ENCODE results near the gene BBS9.
"Not testable (repeated sequence)": the region's sequence is repeated elsewhere in the genome, so short reads cannot be mapped to it uniquely, and the experiment has no call there.

BBS9 gene

DNA sequence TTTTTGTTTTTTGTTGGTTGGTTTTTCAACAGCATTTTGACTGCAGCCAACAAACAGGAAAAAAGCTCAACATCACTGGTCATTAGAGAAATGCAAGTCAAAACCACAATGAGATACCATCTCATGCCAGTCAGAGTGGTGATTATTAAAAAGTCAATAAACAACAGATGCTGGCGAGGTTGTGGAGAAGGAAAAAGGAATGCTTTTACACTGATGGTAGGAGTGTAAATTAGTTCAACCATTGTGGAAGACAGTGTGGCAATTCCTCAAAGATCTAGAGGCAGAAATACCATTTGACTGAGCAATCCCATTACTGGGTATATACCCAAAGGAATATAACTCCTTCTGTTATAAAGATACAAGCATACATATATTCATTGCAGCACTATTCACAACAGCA, 355.1 kb downstream of the BBS9 start:
- H3K9me3 Mint-ChIP-seq: peaks cover 12% of the 10 kb centered on the region
- not testable (repeated sequence) for H3K36me3 Mint-ChIP-seq (ENCODE audit: insufficient read depth); H3K4me3 Mint-ChIP-seq; ATAC-seq (replicated peaks; ENCODE audit: extremely low read depth, poor library complexity, severe bottlenecking); DNase-seq (ENCODE audit: low spot score in 2 of 2); H3K27ac Mint-ChIP-seq (ENCODE audit: low read depth); H3K4me1 Mint-ChIP-seq; H3K27me3 Mint-ChIP-seq

DNA sequence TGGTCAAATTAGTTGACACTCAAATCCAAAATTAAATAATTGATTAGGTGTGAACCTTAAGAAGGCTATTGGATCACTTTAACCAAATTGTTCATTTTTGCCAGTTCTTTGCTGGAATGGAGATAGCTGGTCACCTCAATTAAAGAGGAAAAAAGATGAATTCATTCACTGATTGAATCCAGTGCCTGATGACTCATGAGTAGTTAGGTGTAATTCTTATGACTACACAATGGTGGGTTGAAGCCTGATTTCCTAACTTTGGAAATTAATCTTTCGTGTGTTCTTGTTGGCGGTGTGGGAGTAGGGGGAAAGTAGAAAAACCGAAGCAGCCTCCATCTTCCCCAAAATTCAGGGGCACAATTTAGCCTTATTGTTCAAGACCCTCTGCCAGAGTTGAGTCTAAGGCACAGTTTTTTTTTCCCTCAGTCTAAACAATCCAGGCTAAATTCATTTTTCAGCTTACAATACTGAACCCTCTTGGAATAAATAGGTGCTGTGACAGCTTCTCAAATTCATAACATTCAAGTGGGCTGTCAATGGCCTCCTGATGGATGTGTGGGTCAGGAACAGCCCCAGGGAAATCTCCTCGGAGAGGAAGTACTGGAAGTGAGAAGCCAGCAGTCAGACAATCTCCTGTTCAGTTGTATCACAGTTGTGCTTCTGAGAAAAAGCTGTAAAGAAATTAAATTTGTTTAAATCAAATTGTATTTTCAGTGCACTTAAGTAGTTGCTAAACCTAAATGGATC, 356.6 kb downstream of the BBS9 start:
- DNase-seq (ENCODE audit: low spot score in 2 of 2): no peak
- Mint-ChIP-seq H3K27ac (ENCODE audit: low read depth) (no peak overlapping the region), H3K4me3 (no peak overlapping the region)

DNA sequence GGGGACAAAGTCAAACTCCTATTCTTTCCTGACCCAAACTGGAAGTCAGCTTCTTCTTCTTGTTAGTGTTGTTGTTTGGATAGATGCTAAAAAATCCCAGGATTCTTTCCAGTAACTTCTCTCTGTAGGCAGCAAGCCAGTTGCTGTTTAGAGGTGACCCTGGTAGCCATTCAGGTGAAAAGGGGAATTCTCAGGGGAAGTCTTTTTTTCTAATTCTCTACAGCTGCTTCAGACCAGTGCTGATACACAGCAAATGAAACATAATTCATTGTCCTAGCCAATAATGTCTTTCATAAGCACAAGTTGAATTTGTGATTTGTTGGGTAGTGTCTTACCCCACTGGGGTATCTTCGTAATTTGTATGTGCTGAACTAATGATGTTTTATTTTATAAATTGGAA, 357.3 kb downstream of the BBS9 start:
- no peak for ATAC-seq (replicated peaks; ENCODE audit: extremely low read depth, poor library complexity, severe bottlenecking)
- Mint-ChIP-seq H3K9me3 (peaks cover 4% of the 10 kb centered on the region), H3K27ac (ENCODE audit: low read depth) (no peak overlapping the region)

More for the DNA sequence above, 356.6 kb downstream of the BBS9 start:
- H3K4me1 Mint-ChIP-seq: no peaks in the 10 kb centered on the region
- no peaks in the 10 kb centered on the region for H3K27me3 Mint-ChIP-seq
- no peaks in the 10 kb centered on the region for H3K36me3 Mint-ChIP-seq (ENCODE audit: insufficient read depth)
- no peak for ATAC-seq (replicated peaks; ENCODE audit: extremely low read depth, poor library complexity, severe bottlenecking)
- peaks cover 4% of the 10 kb centered on the region for H3K9me3 Mint-ChIP-seq

DNA sequence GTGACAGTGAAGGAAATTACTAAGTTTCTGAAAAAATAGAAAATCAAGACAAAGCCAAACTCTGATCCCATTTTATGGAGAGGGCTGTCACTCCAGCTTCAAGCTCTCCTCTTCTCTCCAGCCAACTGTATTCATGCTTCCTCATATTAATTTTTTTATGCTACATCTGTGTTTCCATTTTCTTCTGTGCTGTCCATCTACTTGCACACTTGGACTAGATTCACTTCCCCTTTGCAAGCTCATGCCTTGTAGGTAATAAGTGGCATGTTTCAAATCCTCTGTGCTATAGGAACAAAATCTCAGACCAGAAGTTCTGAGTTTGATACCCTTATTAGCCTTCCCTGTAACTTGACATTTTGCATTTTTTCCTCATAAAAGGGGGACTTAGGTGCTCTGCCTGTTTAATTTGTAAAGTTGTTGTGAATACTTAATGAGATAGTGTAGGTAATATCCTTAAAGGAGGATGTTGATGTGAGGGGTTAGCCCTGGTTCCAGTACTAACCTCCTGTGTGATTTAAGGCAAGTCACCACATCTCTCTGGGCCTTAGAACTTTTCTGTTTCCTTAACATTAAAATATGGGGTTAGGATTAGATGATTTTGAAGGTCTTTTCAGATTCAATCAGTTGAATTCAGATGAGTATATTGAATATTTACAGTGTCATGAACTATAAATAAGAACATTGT, 358.8 kb downstream of the BBS9 start:
- ATAC-seq (replicated peaks; ENCODE audit: extremely low read depth, poor library complexity, severe bottlenecking) (no peak), DNase-seq (ENCODE audit: low spot score in 2 of 2) (no peak)
- H3K9me3 Mint-ChIP-seq: peaks cover 4% of the 10 kb centered on the region
- H3K4me3 Mint-ChIP-seq: no peak overlapping the region
- H3K27me3 Mint-ChIP-seq: no peaks in the 10 kb centered on the region
- no peaks in the 10 kb centered on the region for H3K4me1 Mint-ChIP-seq
- no peaks in the 10 kb centered on the region for H3K36me3 Mint-ChIP-seq (ENCODE audit: insufficient read depth)
- no peak overlapping the region for H3K27ac Mint-ChIP-seq (ENCODE audit: low read depth)

More for the DNA sequence above, 357.3 kb downstream of the BBS9 start:
- Mint-ChIP-seq H3K27me3 (no peaks in the 10 kb centered on the region), H3K4me1 (no peaks in the 10 kb centered on the region), H3K4me3 (no peak overlapping the region), H3K36me3 (ENCODE audit: insufficient read depth) (no peaks in the 10 kb centered on the region)
- DNase-seq (ENCODE audit: low spot score in 2 of 2): no peak

DNA sequence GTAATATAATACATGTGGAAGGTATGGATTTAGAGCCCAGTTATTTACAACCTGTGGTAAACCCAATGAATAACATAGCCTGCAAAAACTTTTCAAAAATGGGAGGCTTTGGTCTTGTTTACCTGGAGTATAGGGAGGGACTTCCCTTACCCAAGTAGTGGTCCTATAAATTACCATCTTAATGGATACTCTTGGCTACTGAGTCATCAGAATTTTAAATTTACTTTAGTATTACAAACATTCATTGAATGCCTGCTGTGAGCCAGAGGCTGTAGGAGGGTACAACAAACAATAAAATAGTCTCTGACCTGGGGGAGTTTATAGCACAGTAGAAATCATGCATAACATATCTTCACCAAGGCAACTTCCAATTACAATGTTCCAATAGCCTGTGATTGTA, 365.1 kb downstream of the BBS9 start:
- no peaks in the 10 kb centered on the region for H3K4me1 Mint-ChIP-seq
- ATAC-seq (replicated peaks; ENCODE audit: extremely low read depth, poor library complexity, severe bottlenecking) (no peak), DNase-seq (ENCODE audit: low spot score in 2 of 2) (no peak)
- no peaks in the 10 kb centered on the region for H3K9me3 Mint-ChIP-seq
- no peak overlapping the region for H3K4me3 Mint-ChIP-seq
- H3K27me3 Mint-ChIP-seq: no peaks in the 10 kb centered on the region
- H3K36me3 Mint-ChIP-seq (ENCODE audit: insufficient read depth): peaks cover 2% of the 10 kb centered on the region
- H3K27ac Mint-ChIP-seq (ENCODE audit: low read depth): no peak overlapping the region

DNA sequence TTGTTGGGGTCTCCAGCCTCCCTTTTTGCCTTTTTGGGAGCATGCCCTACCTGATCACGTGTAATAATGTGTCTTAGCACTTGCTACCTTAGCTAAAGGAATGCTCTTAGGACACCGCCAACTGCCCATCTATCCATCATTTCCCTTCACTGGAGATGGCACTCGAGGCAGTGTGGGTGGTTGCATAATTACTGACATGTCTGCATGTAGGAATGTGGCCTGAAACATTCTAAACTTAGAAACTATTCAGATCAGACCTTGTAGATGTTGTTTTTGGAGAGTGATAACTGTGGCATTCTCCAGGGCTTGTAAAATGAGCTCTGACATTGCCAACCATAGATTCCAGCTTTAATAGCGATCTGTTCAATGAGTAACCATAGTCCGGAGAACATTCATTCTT, 365.8 kb downstream of the BBS9 start:
- Mint-ChIP-seq H3K27me3 (no peaks in the 10 kb centered on the region), H3K36me3 (ENCODE audit: insufficient read depth) (peaks cover 2% of the 10 kb centered on the region), H3K9me3 (no peaks in the 10 kb centered on the region), H3K4me3 (no peak overlapping the region), H3K27ac (ENCODE audit: low read depth) (no peak overlapping the region), H3K4me1 (no peaks in the 10 kb centered on the region)
- DNase-seq (ENCODE audit: low spot score in 2 of 2) (no peak), ATAC-seq (replicated peaks; ENCODE audit: extremely low read depth, poor library complexity, severe bottlenecking) (no peak)

DNA sequence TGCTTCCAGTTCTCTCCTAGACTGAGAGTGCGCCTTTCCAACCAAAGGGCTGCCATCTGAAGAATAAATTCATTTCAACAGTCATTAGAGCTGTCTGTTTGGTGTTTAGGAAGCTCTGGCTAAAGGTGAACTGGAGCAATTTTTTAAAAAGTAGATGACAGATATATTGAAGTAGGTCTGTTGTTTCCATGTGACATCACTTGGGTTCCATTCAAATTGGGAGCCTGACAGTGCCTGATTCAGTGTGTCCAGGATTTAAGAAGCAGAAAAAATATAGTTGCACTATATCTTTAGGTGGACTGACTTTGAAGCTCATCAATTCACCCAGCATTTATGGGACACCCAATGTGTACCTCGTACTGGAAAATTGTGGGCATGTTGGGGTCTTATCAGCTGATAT, 367.7 kb downstream of the BBS9 start:
- no peak overlapping the region for H3K4me3 Mint-ChIP-seq
- H3K27ac Mint-ChIP-seq (ENCODE audit: low read depth): no peak overlapping the region
- DNase-seq (ENCODE audit: low spot score in 2 of 2) (no peak), ATAC-seq (replicated peaks; ENCODE audit: extremely low read depth, poor library complexity, severe bottlenecking) (no peak)
- no peaks in the 10 kb centered on the region for H3K4me1 Mint-ChIP-seq
- H3K9me3 Mint-ChIP-seq: no peaks in the 10 kb centered on the region
- H3K27me3 Mint-ChIP-seq: no peaks in the 10 kb centered on the region
- H3K36me3 Mint-ChIP-seq (ENCODE audit: insufficient read depth): peaks cover 2% of the 10 kb centered on the region

DNA sequence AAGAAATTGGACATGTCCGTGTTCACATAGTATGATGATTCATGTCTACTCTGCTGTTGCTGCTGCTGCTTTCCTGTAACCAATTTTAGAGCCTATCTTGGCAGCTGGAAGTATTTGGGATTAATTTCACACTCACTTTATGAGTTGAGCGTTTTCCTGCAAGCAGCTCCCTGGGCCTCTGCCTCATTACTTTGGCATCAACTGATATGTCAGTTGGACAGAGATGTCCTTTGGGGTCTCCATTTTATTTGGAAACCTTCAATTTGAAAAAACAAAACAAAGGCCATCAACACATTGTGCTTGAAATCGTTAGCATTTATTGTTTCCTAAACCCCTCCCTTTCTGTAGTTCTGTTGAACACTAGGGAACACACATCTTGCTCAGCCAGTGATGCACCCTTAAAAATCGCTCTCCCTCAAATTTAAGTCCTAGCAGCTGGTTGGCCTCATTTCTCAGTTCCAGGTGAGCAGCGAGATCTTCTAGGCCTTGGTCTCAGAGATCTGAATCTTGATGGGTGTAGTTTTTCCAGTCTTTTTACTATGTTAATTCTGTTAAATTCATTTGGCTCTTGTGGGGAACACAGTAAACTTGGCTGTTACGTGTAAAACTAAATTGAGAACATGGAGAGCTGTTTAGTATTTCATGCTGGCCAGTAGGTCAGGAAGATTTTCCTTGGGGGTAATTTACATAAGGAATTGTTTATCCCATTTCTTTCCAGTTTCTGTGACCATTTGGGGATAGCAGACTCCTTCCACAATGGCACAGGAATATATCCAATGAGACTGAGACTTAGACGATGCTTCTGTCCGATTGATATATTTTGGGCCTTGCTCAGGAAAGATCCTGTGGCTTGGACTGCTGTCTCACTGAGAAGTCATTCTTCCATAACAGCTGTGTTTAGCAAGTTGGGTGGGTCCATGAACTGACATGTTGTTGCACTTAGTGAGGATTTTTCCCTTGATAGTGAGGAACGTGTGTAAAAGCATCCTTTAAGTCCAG, 371.6 kb downstream of the BBS9 start:
- Mint-ChIP-seq H3K4me1 (no peaks in the 10 kb centered on the region), H3K9me3 (no peaks in the 10 kb centered on the region), H3K27me3 (no peaks in the 10 kb centered on the region), H3K4me3 (no peak overlapping the region), H3K27ac (ENCODE audit: low read depth) (no peak overlapping the region), H3K36me3 (ENCODE audit: insufficient read depth) (peaks cover under 1% of the 10 kb centered on the region)
- ATAC-seq (replicated peaks; ENCODE audit: extremely low read depth, poor library complexity, severe bottlenecking) (no peak), DNase-seq (ENCODE audit: low spot score in 2 of 2) (no peak)

DNA sequence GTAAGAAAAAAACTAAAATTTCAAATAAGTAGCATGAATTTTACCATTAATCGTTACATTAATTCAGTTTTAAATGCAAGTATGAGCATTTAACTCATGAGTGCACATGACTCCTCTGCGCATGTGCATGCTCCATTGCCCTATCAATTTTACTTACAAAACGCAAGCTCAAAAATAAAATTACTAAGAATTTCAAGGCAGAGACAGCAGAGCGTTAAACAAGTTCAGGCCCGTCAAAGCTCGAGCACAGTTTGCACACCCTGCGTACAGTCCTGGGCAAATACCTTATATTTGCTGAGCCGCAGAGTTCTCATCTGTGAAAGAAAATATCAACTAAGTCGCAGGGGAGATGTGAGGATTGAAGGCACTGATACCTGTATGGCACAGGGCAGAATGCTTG, 373.6 kb downstream of the BBS9 start:
- Mint-ChIP-seq H3K36me3 (ENCODE audit: insufficient read depth) (peaks cover 2% of the 10 kb centered on the region), H3K4me3 (no peak overlapping the region), H3K9me3 (no peaks in the 10 kb centered on the region), H3K4me1 (no peaks in the 10 kb centered on the region), H3K27me3 (no peaks in the 10 kb centered on the region), H3K27ac (ENCODE audit: low read depth) (no peak overlapping the region)
- DNase-seq (ENCODE audit: low spot score in 2 of 2) (no peak), ATAC-seq (replicated peaks; ENCODE audit: extremely low read depth, poor library complexity, severe bottlenecking) (no peak)

DNA sequence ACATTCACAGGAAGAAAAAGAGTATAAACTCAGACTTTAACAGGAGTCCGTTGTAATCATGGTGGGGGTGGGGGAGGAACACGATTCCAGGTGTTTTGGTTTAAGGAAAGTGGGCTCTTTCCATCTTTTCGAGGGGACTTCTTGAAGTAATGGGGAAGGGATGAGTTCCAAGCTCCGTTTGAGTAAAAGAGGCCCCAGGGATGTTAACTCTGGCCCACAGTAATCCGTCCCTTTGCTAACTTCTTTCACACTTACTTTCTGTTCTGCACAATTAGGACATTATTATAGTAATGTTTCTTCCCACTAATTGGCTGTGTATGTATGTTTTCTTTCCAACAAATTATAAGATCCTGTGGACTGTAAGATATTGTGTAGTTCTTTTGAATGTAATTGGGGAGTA, 374.4 kb downstream of the BBS9 start:
- Mint-ChIP-seq H3K27me3 (no peaks in the 10 kb centered on the region), H3K36me3 (ENCODE audit: insufficient read depth) (peaks cover 2% of the 10 kb centered on the region), H3K4me1 (no peaks in the 10 kb centered on the region), H3K9me3 (no peaks in the 10 kb centered on the region), H3K27ac (ENCODE audit: low read depth) (no peak overlapping the region), H3K4me3 (no peak overlapping the region)
- no peak for ATAC-seq (replicated peaks; ENCODE audit: extremely low read depth, poor library complexity, severe bottlenecking)
- DNase-seq (ENCODE audit: low spot score in 2 of 2): no peak

DNA sequence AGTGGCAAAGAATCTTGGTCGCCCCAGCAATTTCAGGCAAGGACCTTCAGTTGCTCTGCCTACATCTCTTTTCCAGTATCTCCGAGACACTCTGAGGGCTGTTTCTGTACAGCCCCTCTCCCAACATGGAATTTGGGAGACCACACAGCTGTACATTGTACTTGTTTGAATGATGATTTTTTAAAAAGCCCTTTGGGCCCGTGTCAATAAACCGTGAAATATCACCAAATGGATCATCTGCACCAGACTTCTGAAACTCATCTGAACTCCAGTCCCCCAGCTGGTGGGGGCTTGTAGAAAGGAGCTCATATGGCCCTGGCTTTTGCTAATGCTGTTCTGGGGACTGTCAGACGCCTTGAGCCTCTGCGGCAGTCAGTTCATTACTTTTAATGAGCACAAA, 374.9 kb downstream of the BBS9 start:
- Mint-ChIP-seq H3K9me3 (no peaks in the 10 kb centered on the region), H3K4me3 (no peak overlapping the region), H3K27me3 (no peaks in the 10 kb centered on the region), H3K27ac (ENCODE audit: low read depth) (no peak overlapping the region), H3K4me1 (no peaks in the 10 kb centered on the region), H3K36me3 (ENCODE audit: insufficient read depth) (peaks cover 2% of the 10 kb centered on the region)
- ATAC-seq (replicated peaks; ENCODE audit: extremely low read depth, poor library complexity, severe bottlenecking): no peak
- no peak for DNase-seq (ENCODE audit: low spot score in 2 of 2)

DNA sequence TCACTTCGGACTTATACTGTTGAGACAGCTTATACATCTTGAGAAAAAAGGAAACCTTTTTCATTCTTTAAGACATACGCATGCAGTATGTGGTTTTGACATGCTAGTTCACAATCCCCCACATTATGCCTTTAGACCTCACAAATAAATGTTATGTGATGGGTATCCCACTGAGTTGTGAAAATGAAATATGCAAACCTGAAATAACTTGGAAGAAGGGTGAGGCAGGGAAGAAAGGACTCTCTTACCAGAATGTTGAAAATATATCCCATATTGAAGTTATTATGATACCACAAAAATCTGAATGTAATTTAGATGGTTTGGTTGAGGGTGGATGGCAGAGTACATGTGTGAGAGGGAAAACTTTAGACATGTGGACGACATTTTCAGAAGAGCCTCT, 379.8 kb downstream of the BBS9 start:
- Mint-ChIP-seq H3K27me3 (no peaks in the 10 kb centered on the region), H3K4me1 (no peaks in the 10 kb centered on the region), H3K27ac (ENCODE audit: low read depth) (no peak overlapping the region), H3K4me3 (no peak overlapping the region), H3K9me3 (no peaks in the 10 kb centered on the region), H3K36me3 (ENCODE audit: insufficient read depth) (peaks cover 2% of the 10 kb centered on the region)
- ATAC-seq (replicated peaks; ENCODE audit: extremely low read depth, poor library complexity, severe bottlenecking) (no peak), DNase-seq (ENCODE audit: low spot score in 2 of 2) (no peak)
